ENCODE measurements around the gene PERM1. TPM values are rescaled to one million over a fixed set of nuclear protein-coding genes. Genes with fewer than 3 reads are reported as not detected.
A peak's percentile ranks its signal among the peaks of the same experiment; 100 is the strongest.
"Not testable (repeated sequence)": the region's sequence is repeated elsewhere in the genome, so short reads cannot be mapped to it uniquely, and the experiment has no call there.

The PERM1 gene
- total RNA-seq, 1 experiment from 2014 or later: not detected

- Mint-ChIP-seq H3K27ac (ENCODE audit: unreplicated experiment) (no peak overlapping the region), H3K36me3 (ENCODE audit: insufficient read depth, unreplicated experiment) (peaks cover 22% of the 10 kb centered on the region), H3K9me3 (ENCODE audit: low read depth, unreplicated experiment) (no peaks in the 10 kb centered on the region), H3K4me3 (ENCODE audit: low read depth, unreplicated experiment) (no peak overlapping the region), H3K4me1 (ENCODE audit: low read depth, unreplicated experiment) (peaks cover 19% of the 10 kb centered on the region), H3K27me3 (ENCODE audit: unreplicated experiment) (no peaks in the 10 kb centered on the region)
- BruUV-seq (replicated peaks): no TSS peak
- intact Hi-C loops (cut with micrococcal nuclease; ENCODE audit: unreplicated experiment): no loop called here
- no peak for TF ChIP-seq CTCF (IDR thresholded peaks at IDR 0.05; ENCODE audit: unreplicated experiment)
- CTCF ChIA-PET: no interaction called here
- DNase-seq: no peak
Measured at GRCh38 chr1:1011396-1011949, 29.6 kb upstream of the PERM1 start.

DNA sequence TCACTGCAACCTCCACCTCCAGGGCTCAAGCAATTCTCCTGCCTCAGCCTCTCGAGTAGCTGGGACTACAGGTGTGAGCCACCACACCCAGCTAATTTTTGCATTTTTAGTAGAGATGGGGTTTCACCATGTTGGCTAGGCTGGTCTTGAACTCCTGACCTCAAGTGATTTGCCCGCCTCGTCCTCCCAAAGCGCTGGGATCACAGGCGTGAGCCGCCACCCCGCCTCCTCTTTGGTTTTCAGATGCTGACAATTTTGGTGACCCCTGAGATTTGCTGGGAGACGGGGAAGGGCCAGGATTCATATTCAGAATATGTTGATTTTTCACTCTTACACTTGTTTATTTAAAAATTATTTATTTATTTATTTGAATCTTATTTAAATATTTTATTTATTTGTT is 28.2 kb upstream of the PERM1 start:
- intact Hi-C loops (cut with micrococcal nuclease; ENCODE audit: unreplicated experiment); H3K9me3 Mint-ChIP-seq (ENCODE audit: low read depth, unreplicated experiment): not testable (repeated sequence)

DNA sequence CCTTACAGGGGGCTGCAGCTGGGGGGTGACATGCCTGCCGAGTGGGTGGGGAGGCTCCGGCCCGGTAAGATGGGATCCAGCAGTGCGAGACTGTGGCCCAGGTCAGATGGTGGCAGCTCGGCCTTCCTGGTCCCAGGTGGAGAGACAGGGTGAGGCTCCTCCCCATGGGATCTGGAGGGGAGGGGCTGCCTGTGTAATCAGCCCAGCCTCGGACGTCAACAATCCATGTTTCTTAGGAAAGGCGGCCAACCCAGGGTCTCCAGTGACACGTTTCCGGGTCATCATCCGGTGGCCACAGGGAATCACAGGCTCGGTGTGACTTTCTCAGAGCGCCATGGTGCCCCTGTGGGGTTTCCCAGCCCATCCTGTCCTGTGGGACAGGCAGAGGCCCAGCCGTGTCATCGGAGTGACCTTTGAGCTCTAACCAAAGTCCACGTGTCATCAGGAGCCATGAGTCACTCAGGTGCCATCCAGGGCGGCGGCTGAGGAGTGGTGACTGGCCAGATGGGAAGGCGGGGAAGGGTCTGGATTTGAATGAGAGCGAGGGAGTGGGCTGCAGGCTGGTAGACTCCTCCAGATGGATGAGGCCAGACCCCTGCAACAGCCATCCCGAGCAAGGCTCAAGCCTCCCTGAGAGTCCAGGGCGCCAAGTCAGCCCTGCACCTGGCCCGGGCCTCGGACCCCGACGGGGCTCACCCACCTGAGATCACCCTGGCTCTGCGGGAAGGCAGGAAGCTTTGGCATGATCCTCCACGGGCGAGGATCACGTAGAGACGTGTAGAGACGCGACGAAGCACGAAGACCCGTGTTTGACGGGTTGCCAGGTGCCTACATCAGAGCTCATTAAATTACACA is 24.6 kb upstream of the PERM1 start:
- DNase-seq: peak; percentile 51
- H3K9me3 Mint-ChIP-seq (ENCODE audit: low read depth, unreplicated experiment): no peaks in the 10 kb centered on the region
- H3K36me3 Mint-ChIP-seq (ENCODE audit: insufficient read depth, unreplicated experiment): peaks cover 25% of the 10 kb centered on the region
- H3K4me1 Mint-ChIP-seq (ENCODE audit: low read depth, unreplicated experiment): peaks cover 22% of the 10 kb centered on the region
- H3K27me3 Mint-ChIP-seq (ENCODE audit: unreplicated experiment): no peaks in the 10 kb centered on the region
- TF ChIP-seq CTCF (IDR thresholded peaks at IDR 0.05; ENCODE audit: unreplicated experiment): no peak
- peak overlapping the region; percentile 44 for H3K27ac Mint-ChIP-seq (ENCODE audit: unreplicated experiment)
- peak overlapping the region; percentile 49 for H3K4me3 Mint-ChIP-seq (ENCODE audit: low read depth, unreplicated experiment)
- BruUV-seq (replicated peaks): no TSS peak
- intact Hi-C loops (cut with micrococcal nuclease; ENCODE audit: unreplicated experiment): no loop called here
- CTCF ChIA-PET: interaction anchor here (0.9 kb wide), 1 partner anchor 58 kb away, joined by 3 read pairs; no protein-coding TSS in a partner anchor

More for the DNA sequence above, 28.2 kb upstream of the PERM1 start:
- CTCF ChIA-PET: interaction anchor here (0.7 kb wide), 1 partner anchor 105 kb away, joined by 3 read pairs; no protein-coding TSS in a partner anchor
- peaks cover 28% of the 10 kb centered on the region for H3K4me1 Mint-ChIP-seq (ENCODE audit: low read depth, unreplicated experiment)
- H3K27me3 Mint-ChIP-seq (ENCODE audit: unreplicated experiment); DNase-seq; BruUV-seq (replicated peaks); H3K27ac Mint-ChIP-seq (ENCODE audit: unreplicated experiment); H3K4me3 Mint-ChIP-seq (ENCODE audit: low read depth, unreplicated experiment): not testable (repeated sequence)
- H3K36me3 Mint-ChIP-seq (ENCODE audit: insufficient read depth, unreplicated experiment): peaks cover 29% of the 10 kb centered on the region

- H3K36me3 Mint-ChIP-seq (ENCODE audit: insufficient read depth, unreplicated experiment): peaks cover 32% of the 10 kb centered on the region
- H3K4me1 Mint-ChIP-seq (ENCODE audit: low read depth, unreplicated experiment): peaks cover 22% of the 10 kb centered on the region
- intact Hi-C loops (cut with micrococcal nuclease; ENCODE audit: unreplicated experiment): no loop called here
- no peaks in the 10 kb centered on the region for H3K9me3 Mint-ChIP-seq (ENCODE audit: low read depth, unreplicated experiment)
- TF ChIP-seq CTCF (IDR thresholded peaks at IDR 0.05; ENCODE audit: unreplicated experiment): no peak
- H3K27me3 Mint-ChIP-seq (ENCODE audit: unreplicated experiment): no peaks in the 10 kb centered on the region
- BruUV-seq (replicated peaks): no TSS peak
- CTCF ChIA-PET: interaction anchor here (0.9 kb wide), 1 partner anchor 59 kb away, joined by 3 read pairs; no protein-coding TSS in a partner anchor
- peak overlapping the region; percentile 49 for H3K4me3 Mint-ChIP-seq (ENCODE audit: low read depth, unreplicated experiment)
- peak overlapping the region; percentile 44 for H3K27ac Mint-ChIP-seq (ENCODE audit: unreplicated experiment)
- no peak for DNase-seq
Measured at GRCh38 chr1:1005774-1006304, 23.9 kb upstream of the PERM1 start.

All from Calu3 (cell line).